GM23338 (cell line): Measurements from ENCODE around the gene PTPN7. TPM values are rescaled to one million over a fixed set of nuclear protein-coding genes. Genes with fewer than 3 reads are reported as not detected.

Experiments
- ATAC-seq: fragments of 200-7000 bp; cut with Tn5 transposase; 3 replicates; pipeline ENCODE4 v1.9.1; 2020
- DNase-seq: peaks from one replicate; pipeline ENCODE4 v3.0.0-alpha.2; 2015; ENCODE audit warnings: low spot score
- H2AFZ ChIP-seq: fragments of 200-600 bp; sonication (generic); 2 replicates; pipeline ENCODE4 v1.8.0; 2016; ENCODE audit warnings: antibody characterized with exemption, mild to moderate bottlenecking, moderate library complexity
- H3F3A ChIP-seq: fragments of 200-600 bp; sonication (generic); replicated peaks from 2 replicates; pipeline ENCODE4 v1.8.0; 2017; ENCODE audit warnings: antibody characterized with exemption, mixed run types, low read depth
- H3K27ac ChIP-seq: fragments of 200-600 bp; sonication (generic); 2 replicates; pipeline ENCODE4 v1.6.1; 2016; ENCODE audit warnings: low read depth
- H3K27me3 ChIP-seq: fragments of 200-600 bp; sonication (generic); 2 replicates; pipeline ENCODE4 v1.8.0; 2016; ENCODE audit warnings: mild to moderate bottlenecking, mixed run types, moderate library complexity; ENCODE audit not compliant: insufficient read depth
- H3K36me3 ChIP-seq: fragments of 200-600 bp; sonication (generic); 2 replicates; pipeline ENCODE4 v1.8.0; 2016; ENCODE audit warnings: mild to moderate bottlenecking; ENCODE audit not compliant: insufficient read depth
- H3K4me1 ChIP-seq: fragments of 200-600 bp; sonication (generic); 2 replicates; pipeline ENCODE4 v1.8.0; 2016; ENCODE audit warnings: mild to moderate bottlenecking, moderate library complexity; ENCODE audit not compliant: insufficient read depth
- H3K4me2 ChIP-seq: fragments of 200-600 bp; sonication (generic); 2 replicates; pipeline ENCODE4 v1.7.1; 2017; ENCODE audit warnings: mixed run types
- H3K4me3 ChIP-seq: fragments of 200-600 bp; sonication (generic); 2 replicates; pipeline ENCODE4 v1.6.1; 2016; ENCODE audit warnings: mixed run types
- H3K79me2 ChIP-seq: fragments of 200-600 bp; sonication (generic); replicated peaks from 2 replicates; pipeline ENCODE4 v1.8.0; 2017; ENCODE audit warnings: mild to moderate bottlenecking; ENCODE audit not compliant: insufficient read depth
- H3K9me2 ChIP-seq: fragments of 200-600 bp; sonication (generic); 2 replicates; pipeline ENCODE4 v1.8.0; 2017; ENCODE audit not compliant: insufficient read depth
- H4K20me1 ChIP-seq: fragments of 200-600 bp; sonication (generic); replicated peaks from 2 replicates; pipeline ENCODE4 v1.8.0; 2017; ENCODE audit warnings: mild to moderate bottlenecking; ENCODE audit not compliant: insufficient read depth
- H3K27ac Mint-ChIP-seq: 2 replicates; pipeline ENCODE4 v1.8.0; 2020; ENCODE audit warnings: inconsistent platforms, mild to moderate bottlenecking, moderate library complexity, mixed read lengths
- H3K27me3 Mint-ChIP-seq: 3 replicates; pipeline ENCODE4 v1.8.0; 2022; ENCODE audit warnings: low read depth, mild to moderate bottlenecking, moderate library complexity, mixed read lengths, inconsistent platforms; ENCODE audit not compliant: insufficient read depth, poor library complexity
- H3K36me3 Mint-ChIP-seq: 3 replicates; pipeline ENCODE4 v1.8.0; 2021; ENCODE audit warnings: low read depth, mild to moderate bottlenecking, inconsistent platforms, moderate library complexity, mixed read lengths
- H3K4me1 Mint-ChIP-seq: 3 replicates; pipeline ENCODE4 v1.8.0; 2020; ENCODE audit warnings: mild to moderate bottlenecking, inconsistent platforms, mixed read lengths
- H3K4me3 Mint-ChIP-seq: 3 replicates; pipeline ENCODE4 v1.8.0; 2021; ENCODE audit warnings: moderate library complexity, mild to moderate bottlenecking, inconsistent platforms, mixed read lengths
- H3K9me3 Mint-ChIP-seq: 3 replicates; pipeline ENCODE4 v1.8.0; 2020; ENCODE audit warnings: moderate library complexity, mild to moderate bottlenecking, inconsistent platforms, mixed read lengths
- EZH2phosphoT487 ChIP-seq: fragments of 200-600 bp; sonication (generic); IDR thresholded peaks from one replicate; pipeline ENCODE4 v1.8.1; 2018; ENCODE audit warnings: antibody characterized with exemption; ENCODE audit not compliant: unreplicated experiment
- JUNB ChIP-seq: IDR thresholded peaks from one replicate; pipeline ENCODE4 v1.6.1; 2016; ENCODE audit warnings: antibody characterized with exemption; ENCODE audit not compliant: unreplicated experiment
- POLR2AphosphoS5 ChIP-seq: IDR thresholded peaks from 2 replicates; pipeline ENCODE4 v1.6.1; 2016; ENCODE audit warnings: antibody characterized with exemption, low read depth
- ZNF114 ChIP-seq: fragments of 250-450 bp; sonication (Bioruptor Pico); IDR thresholded peaks from 2 replicates; pipeline ENCODE4 v1.5.0; 2020; ENCODE audit warnings: mild to moderate bottlenecking, moderate library complexity
- polyA plus RNA-seq: library from polyadenylated mRNA; unstranded; fragments of >200 nt; fragmentation: Nextera tagmentation; extraction: Ambion mirVana; gene quantifications from 2 replicates; pipeline ENCODE4 v1.2.1, GENCODE V29; 2016
- total RNA-seq: library from RNA; depleted of rRNA; stranded (reverse); fragments of >200 nt; shearing (Covaris generic); gene quantifications from 2 replicates; pipeline ENCODE4 v1.2.3, GENCODE V29; 2014
- TF ChIP-seq, protein P1 (sequence below): fragments of 250-450 bp; sonication (Bioruptor Pico); IDR thresholded peaks from 2 replicates; pipeline ENCODE4 v1.5.0; 2020; ENCODE audit warnings: mild to moderate bottlenecking, moderate library complexity
- TF ChIP-seq, protein P2 (sequence below): IDR thresholded peaks from one replicate; pipeline ENCODE4 v1.6.1; 2018; ENCODE audit warnings: antibody characterized with exemption; ENCODE audit not compliant: unreplicated experiment

PTPN7 gene
- total and polyA plus RNA-seq, 2 experiments from 2014 or later, result not detected

DNA sequence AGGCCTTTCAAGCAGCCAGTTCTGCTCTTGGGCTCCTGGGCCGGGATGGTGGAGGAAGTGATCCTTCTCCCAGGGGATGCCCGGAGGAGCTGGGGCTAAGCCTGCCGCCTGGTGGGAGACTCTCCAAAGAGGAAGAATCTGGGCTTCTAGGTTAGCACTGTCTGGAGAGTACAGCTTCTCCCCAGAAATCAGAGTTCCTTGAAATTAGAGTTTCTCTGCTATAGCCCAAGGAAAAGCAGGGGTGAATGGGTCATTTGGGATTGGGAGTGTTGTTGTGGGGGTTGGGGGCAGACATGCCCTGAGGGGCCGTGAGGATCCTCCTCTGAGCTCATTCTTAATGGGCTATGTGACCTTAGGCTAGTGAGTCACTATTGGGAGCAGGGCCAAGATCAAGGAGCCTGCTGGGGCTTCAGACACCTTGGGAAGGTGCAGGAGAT, 39.7 kb upstream of the PTPN7 start:
- H3K27me3 ChIP-seq, result peaks cover 8% of the 10 kb centered on the region
- no peak overlapping the region for H3K27ac ChIP-seq
- no peak overlapping the region for H3K27ac Mint-ChIP-seq
- no peaks in the 10 kb centered on the region for H3K36me3 ChIP-seq
- ATAC-seq (peak; percentile 53), DNase-seq (peak; percentile 35)
- H3K4me3 Mint-ChIP-seq, result no peak overlapping the region
- no peaks in the 10 kb centered on the region for H3K9me3 Mint-ChIP-seq
- H3K79me2 ChIP-seq, result no peaks in the 10 kb centered on the region
- H4K20me1 ChIP-seq, result no peaks in the 10 kb centered on the region
- no peak overlapping the region for H2AFZ ChIP-seq
- no peak overlapping the region for H3K4me3 ChIP-seq
- TF ChIP-seq, protein P1, sequence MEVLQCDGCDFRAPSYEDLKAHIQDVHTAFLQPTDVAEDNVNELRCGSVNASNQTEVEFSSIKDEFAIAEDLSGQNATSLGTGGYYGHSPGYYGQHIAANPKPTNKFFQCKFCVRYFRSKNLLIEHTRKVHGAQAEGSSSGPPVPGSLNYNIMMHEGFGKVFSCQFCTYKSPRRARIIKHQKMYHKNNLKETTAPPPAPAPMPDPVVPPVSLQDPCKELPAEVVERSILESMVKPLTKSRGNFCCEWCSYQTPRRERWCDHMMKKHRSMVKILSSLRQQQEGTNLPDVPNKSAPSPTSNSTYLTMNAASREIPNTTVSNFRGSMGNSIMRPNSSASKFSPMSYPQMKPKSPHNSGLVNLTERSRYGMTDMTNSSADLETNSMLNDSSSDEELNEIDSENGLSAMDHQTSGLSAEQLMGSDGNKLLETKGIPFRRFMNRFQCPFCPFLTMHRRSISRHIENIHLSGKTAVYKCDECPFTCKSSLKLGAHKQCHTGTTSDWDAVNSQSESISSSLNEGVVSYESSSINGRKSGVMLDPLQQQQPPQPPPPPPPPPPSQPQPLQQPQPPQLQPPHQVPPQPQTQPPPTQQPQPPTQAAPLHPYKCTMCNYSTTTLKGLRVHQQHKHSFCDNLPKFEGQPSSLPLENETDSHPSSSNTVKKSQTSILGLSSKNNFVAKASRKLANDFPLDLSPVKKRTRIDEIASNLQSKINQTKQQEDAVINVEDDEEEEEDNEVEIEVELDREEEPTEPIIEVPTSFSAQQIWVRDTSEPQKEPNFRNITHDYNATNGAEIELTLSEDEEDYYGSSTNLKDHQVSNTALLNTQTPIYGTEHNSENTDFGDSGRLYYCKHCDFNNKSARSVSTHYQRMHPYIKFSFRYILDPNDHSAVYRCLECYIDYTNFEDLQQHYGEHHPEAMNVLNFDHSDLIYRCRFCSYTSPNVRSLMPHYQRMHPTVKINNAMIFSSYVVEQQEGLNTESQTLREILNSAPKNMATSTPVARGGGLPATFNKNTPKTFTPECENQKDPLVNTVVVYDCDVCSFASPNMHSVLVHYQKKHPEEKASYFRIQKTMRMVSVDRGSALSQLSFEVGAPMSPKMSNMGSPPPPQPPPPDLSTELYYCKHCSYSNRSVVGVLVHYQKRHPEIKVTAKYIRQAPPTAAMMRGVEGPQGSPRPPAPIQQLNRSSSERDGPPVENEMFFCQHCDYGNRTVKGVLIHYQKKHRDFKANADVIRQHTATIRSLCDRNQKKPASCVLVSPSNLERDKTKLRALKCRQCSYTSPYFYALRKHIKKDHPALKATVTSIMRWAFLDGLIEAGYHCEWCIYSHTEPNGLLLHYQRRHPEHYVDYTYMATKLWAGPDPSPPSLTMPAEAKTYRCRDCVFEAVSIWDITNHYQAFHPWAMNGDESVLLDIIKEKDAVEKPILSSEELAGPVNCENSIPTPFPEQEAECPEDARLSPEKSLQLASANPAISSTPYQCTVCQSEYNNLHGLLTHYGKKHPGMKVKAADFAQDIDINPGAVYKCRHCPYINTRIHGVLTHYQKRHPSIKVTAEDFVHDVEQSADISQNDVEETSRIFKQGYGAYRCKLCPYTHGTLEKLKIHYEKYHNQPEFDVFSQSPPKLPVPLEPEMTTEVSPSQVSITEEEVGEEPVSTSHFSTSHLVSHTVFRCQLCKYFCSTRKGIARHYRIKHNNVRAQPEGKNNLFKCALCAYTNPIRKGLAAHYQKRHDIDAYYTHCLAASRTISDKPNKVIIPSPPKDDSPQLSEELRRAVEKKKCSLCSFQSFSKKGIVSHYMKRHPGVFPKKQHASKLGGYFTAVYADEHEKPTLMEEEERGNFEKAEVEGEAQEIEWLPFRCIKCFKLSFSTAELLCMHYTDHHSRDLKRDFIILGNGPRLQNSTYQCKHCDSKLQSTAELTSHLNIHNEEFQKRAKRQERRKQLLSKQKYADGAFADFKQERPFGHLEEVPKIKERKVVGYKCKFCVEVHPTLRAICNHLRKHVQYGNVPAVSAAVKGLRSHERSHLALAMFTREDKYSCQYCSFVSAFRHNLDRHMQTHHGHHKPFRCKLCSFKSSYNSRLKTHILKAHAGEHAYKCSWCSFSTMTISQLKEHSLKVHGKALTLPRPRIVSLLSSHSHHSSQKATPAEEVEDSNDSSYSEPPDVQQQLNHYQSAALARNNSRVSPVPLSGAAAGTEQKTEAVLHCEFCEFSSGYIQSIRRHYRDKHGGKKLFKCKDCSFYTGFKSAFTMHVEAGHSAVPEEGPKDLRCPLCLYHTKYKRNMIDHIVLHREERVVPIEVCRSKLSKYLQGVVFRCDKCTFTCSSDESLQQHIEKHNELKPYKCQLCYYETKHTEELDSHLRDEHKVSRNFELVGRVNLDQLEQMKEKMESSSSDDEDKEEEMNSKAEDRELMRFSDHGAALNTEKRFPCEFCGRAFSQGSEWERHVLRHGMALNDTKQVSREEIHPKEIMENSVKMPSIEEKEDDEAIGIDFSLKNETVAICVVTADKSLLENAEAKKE (CRISPR knock-in tag), result no peak
- no peaks in the 10 kb centered on the region for H3F3A ChIP-seq
- no peaks in the 10 kb centered on the region for H3K36me3 Mint-ChIP-seq
- H3K9me2 ChIP-seq, result no peaks in the 10 kb centered on the region
- H3K4me2 ChIP-seq, result no peak overlapping the region
- H3K4me1 Mint-ChIP-seq, result peaks cover 3% of the 10 kb centered on the region; the same call in 1 of the 3 replicates
- H3K27me3 Mint-ChIP-seq, result peaks cover 18% of the 10 kb centered on the region
- peaks cover 4% of the 10 kb centered on the region; the same call in 1 of the 2 replicates for H3K4me1 ChIP-seq

DNA sequence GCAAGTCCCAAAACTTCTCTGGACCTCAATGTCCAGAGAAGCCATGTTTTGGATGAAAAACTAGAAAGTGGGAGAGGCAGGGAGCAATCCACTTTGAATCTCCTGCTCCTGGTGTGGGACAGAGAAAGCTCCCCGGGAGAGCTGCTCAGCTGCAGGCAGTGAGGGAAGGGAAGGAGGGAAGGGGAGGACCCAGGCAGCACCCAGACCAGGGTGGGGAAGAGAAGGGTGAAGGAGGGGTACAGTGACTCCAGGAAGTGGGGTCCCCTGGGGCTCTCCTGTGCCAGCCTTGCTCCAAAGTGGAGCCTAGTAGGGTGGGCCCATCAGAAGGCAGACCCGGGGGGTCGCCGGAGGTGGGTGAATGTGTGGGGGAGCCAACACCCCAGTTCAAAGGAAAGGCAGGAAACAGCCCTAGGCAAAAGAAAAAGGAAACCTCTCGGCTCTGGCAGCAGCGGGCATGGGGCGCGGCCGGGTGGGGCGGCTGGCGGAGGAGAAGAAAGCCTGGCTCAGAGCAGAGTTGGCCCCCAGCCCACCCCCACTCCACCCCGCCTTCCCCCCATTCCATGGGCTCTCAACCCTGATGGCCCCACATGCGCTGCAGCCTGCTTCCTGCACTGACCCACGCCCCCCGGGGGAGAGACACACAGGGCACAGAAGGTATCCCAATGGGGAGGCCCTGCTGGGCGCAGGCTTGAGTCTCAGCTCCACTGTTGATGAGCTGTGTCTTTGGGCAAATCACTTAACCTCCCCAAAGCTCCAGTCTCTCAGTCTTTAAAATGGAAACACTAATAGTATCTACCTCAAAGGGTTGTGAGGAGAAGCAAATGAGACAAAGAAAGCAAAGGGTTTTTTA, 38.9 kb upstream of the PTPN7 start:
- Histone ChIP-seq H3K4me3 (no peak overlapping the region), H3K36me3 (no peaks in the 10 kb centered on the region), H3K4me2 (no peak overlapping the region), H3F3A (no peaks in the 10 kb centered on the region), H3K9me2 (no peaks in the 10 kb centered on the region), H2AFZ (peak overlapping the region; percentile 49; the same call in 1 of the 2 replicates), H3K4me1 (peaks cover 4% of the 10 kb centered on the region; the same call in 1 of the 2 replicates), H3K27me3 (peaks cover 16% of the 10 kb centered on the region), H3K79me2 (no peaks in the 10 kb centered on the region), H3K27ac (no peak overlapping the region), H4K20me1 (no peaks in the 10 kb centered on the region)
- no peak for TF ChIP-seq JUNB
- no peak for TF ChIP-seq POLR2AphosphoS5
- TF ChIP-seq ZNF114 (CRISPR knock-in tag), result no peak
- TF ChIP-seq, protein P2, sequence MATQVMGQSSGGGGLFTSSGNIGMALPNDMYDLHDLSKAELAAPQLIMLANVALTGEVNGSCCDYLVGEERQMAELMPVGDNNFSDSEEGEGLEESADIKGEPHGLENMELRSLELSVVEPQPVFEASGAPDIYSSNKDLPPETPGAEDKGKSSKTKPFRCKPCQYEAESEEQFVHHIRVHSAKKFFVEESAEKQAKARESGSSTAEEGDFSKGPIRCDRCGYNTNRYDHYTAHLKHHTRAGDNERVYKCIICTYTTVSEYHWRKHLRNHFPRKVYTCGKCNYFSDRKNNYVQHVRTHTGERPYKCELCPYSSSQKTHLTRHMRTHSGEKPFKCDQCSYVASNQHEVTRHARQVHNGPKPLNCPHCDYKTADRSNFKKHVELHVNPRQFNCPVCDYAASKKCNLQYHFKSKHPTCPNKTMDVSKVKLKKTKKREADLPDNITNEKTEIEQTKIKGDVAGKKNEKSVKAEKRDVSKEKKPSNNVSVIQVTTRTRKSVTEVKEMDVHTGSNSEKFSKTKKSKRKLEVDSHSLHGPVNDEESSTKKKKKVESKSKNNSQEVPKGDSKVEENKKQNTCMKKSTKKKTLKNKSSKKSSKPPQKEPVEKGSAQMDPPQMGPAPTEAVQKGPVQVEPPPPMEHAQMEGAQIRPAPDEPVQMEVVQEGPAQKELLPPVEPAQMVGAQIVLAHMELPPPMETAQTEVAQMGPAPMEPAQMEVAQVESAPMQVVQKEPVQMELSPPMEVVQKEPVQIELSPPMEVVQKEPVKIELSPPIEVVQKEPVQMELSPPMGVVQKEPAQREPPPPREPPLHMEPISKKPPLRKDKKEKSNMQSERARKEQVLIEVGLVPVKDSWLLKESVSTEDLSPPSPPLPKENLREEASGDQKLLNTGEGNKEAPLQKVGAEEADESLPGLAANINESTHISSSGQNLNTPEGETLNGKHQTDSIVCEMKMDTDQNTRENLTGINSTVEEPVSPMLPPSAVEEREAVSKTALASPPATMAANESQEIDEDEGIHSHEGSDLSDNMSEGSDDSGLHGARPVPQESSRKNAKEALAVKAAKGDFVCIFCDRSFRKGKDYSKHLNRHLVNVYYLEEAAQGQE, result no peak
- no peak for TF ChIP-seq EZH2phosphoT487
- peaks cover 26% of the 10 kb centered on the region for H3K27me3 Mint-ChIP-seq
- no peak overlapping the region for H3K27ac Mint-ChIP-seq
- no peaks in the 10 kb centered on the region for H3K36me3 Mint-ChIP-seq
- H3K4me3 Mint-ChIP-seq, result no peak overlapping the region
- H3K9me3 Mint-ChIP-seq, result no peaks in the 10 kb centered on the region
- peaks cover 3% of the 10 kb centered on the region; the same call in 1 of the 3 replicates for H3K4me1 Mint-ChIP-seq
- ATAC-seq (no peak), DNase-seq (no peak)
